GM12878 (cell line): Measurements from ENCODE around the gene ARHGEF7. TPM values are rescaled to one million over a fixed set of nuclear protein-coding genes. Genes with fewer than 3 reads are reported as not detected.

Experiments used
- CBX5 ChIP-seq: sonication (generic); IDR thresholded peaks from 2 replicates; pipeline ENCODE4 v1.6.1; 2016; ENCODE audit warnings: low read depth, moderate library complexity, mild to moderate bottlenecking, inconsistent platforms
- CEBPZ ChIP-seq: fragments of 150-350 bp; IDR thresholded peaks from 2 replicates; pipeline ENCODE4 v1.6.1; 2016; ENCODE audit warnings: low read depth, low read length
- EP300 ChIP-seq, 2 experiments: fragments of 150-350 bp in 1 of 2; IDR thresholded peaks; 2 replicates each; pipeline ENCODE4 v1.6.1; 2011 to 2012; ENCODE audit warnings: low read depth in 2 of 2, low read length in 2 of 2, borderline replicate concordance in 1 of 2, improper control_type of control experiment in 1 of 2, inconsistent platforms in 1 of 2; ENCODE audit not compliant: control insufficient read depth in 1 of 2
- KDM1A ChIP-seq: fragments of 200-600 bp; sonication (generic); IDR thresholded peaks from 2 replicates; pipeline ENCODE4 v1.6.1; 2016; ENCODE audit warnings: borderline replicate concordance
- POLR2A ChIP-seq: IDR thresholded peaks from 2 replicates; pipeline ENCODE4 v1.6.1; 2011; ENCODE audit warnings: low read depth, mild to moderate bottlenecking, low read length
- SREBF2 ChIP-seq: IDR thresholded peaks from 2 replicates; pipeline ENCODE4 v1.6.1; 2012; ENCODE audit warnings: mild to moderate bottlenecking, low read length
- polyA plus RNA-seq, 11 experiments: library from polyadenylated mRNA; depleted of rRNA in 4 of 11; unstranded in 6 of 11; stranded (reverse) in 5 of 11; fragments of >200 nt; fragmentation: Nextera tagmentation in 4 of 11; fragmentation: Illumina TruSeq in 1 of 11; extraction: Ambion mirVana in 4 of 11; extraction: Trizol in 1 of 11; gene quantifications; 1 replicate in 1 of 11; 2 replicates in 10 of 11; pipeline versions ENCODE4 v1.2.1 to v1.2.3, GENCODE V29; 2011 to 2016; ENCODE audit warnings: inconsistent platforms in 2 of 11, missing spikeins in 2 of 11, low read depth in 1 of 11
- total RNA-seq, 4 experiments: library from RNA; depleted of rRNA in 3 of 4; stranded (reverse); fragments of >200 nt in 3 of 4; fragmentation: Illumina TruSeq in 1 of 4; extraction: Trizol in 1 of 4; gene quantifications; 2 replicates each; pipeline versions ENCODE4 v1.2.1 to v1.2.3, GENCODE V29; 2013 to 2021
- TF ChIP-seq, protein P1 (sequence below): fragments of 450-650 bp; formaldehyde crosslinking; IDR thresholded peaks from 2 replicates; pipeline ENCODE4 v1.4.0; 2022; ENCODE audit warnings: mild to moderate bottlenecking, moderate library complexity

ARHGEF7 gene
- total and polyA plus RNA-seq, 10 of the 15 experiments (the other 5 are each of a cell fraction or from before 2014, with no cell fraction given): 4.7 to 65.5 (median 36.6) TPM

DNA sequence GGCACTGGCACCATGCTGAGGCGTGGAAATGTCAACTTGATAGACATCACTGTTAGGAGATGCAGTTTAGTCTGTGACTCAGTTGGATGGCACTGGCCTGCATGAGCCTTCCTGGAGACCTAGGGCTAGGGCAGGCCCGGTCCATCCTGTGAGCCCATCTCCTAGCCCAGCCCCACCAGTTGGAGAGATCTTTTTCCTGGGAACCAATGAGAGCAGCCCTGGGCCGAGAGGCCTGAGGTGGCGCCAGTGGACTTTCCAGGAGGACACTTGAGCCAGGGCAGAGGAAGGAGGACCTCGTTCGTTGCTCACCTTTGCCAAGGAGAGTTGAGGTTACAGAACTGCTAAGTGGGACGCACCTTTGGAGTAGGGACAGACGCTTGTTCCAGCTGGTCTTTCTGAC lies 104.8 kb downstream of the ARHGEF7 start (continued):
- TF ChIP-seq EP300 (IDR thresholded peaks at IDR 0.05; ENCODE audit: borderline replicate concordance in 1 of 2, control insufficient read depth in 1 of 2, low read depth in 2 of 2, low read length in 2 of 2): no peak
- no peak for TF ChIP-seq CBX5
- no peak for TF ChIP-seq KDM1A
- no peak for TF ChIP-seq CEBPZ
- no peak for TF ChIP-seq SREBF2
- TF ChIP-seq, protein P1, sequence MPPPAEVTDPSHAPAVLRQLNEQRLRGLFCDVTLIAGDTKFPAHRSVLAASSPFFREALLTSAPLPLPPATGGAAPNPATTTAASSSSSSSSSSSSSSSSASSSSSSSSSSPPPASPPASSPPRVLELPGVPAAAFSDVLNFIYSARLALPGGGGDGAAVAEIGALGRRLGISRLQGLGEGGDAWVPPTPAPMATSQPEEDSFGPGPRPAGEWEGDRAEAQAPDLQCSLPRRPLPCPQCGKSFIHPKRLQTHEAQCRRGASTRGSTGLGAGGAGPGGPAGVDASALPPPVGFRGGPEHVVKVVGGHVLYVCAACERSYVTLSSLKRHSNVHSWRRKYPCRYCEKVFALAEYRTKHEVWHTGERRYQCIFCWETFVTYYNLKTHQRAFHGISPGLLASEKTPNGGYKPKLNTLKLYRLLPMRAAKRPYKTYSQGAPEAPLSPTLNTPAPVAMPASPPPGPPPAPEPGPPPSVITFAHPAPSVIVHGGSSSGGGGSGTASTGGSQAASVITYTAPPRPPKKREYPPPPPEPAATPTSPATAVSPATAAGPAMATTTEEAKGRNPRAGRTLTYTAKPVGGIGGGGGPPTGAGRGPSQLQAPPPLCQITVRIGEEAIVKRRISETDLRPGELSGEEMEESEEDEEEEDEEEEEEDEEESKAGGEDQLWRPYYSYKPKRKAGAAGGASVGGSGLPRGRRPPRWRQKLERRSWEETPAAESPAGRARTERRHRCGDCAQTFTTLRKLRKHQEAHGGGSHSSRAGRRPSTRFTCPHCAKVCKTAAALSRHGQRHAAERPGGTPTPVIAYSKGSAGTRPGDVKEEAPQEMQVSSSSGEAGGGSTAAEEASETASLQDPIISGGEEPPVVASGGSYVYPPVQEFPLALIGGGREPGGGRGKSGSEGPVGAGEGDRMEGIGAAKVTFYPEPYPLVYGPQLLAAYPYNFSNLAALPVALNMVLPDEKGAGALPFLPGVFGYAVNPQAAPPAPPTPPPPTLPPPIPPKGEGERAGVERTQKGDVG (CRISPR knock-in tag): no peak
- TF ChIP-seq POLR2A: no peak
